Type B pancreatic cell (in vitro differentiated cells): Measurements from ENCODE around the gene MAP2K2. TPM values are rescaled to one million over a fixed set of nuclear protein-coding genes. Genes with fewer than 3 reads are reported as not detected.
A peak's percentile ranks its signal among the peaks of the same experiment; 100 is the strongest.

Experiments
- DNase-seq: peaks from one replicate; pipeline ENCODE4 v3.0.0; 2021; ENCODE audit warnings: mixed read lengths; ENCODE audit not compliant: unreplicated experiment; ENCODE audit errors: extremely low spot score
- H3K27ac Mint-ChIP-seq: 2 replicates; pipeline ENCODE4 v1.8.0; 2021; ENCODE audit warnings: mild to moderate bottlenecking, mixed read lengths
- H3K27me3 Mint-ChIP-seq: 2 replicates; pipeline ENCODE4 v1.8.0; 2021; ENCODE audit warnings: mixed read lengths
- H3K36me3 Mint-ChIP-seq: 2 replicates; pipeline ENCODE4 v1.8.0; 2021; ENCODE audit warnings: mixed read lengths
- H3K4me1 Mint-ChIP-seq: one replicate; pipeline ENCODE4 v1.8.0; 2021; ENCODE audit warnings: mixed read lengths; ENCODE audit not compliant: unreplicated experiment
- H3K4me3 Mint-ChIP-seq: 2 replicates; pipeline ENCODE4 v1.8.0; 2021; ENCODE audit warnings: mild to moderate bottlenecking, mixed read lengths
- H3K9me3 Mint-ChIP-seq: 2 replicates; pipeline ENCODE4 v1.8.0; 2021; ENCODE audit warnings: mixed read lengths
- total RNA-seq: library from RNA; stranded (reverse); gene quantifications from 2 replicates; pipeline ENCODE4 v1.2.1, GENCODE V29; 2021; ENCODE audit warnings: low replicate concordance
- TF ChIP-seq, protein P1 (sequence below): fragments of 200-600 bp; sonication (generic); conservative IDR thresholded peaks from 2 replicates; pipeline ENCODE4 v1.5.0; 2021; ENCODE audit warnings: antibody characterized with exemption, mild to moderate bottlenecking

MAP2K2 gene
- total RNA-seq, 1 donor from 2014 or later: 144 TPM

DNA sequence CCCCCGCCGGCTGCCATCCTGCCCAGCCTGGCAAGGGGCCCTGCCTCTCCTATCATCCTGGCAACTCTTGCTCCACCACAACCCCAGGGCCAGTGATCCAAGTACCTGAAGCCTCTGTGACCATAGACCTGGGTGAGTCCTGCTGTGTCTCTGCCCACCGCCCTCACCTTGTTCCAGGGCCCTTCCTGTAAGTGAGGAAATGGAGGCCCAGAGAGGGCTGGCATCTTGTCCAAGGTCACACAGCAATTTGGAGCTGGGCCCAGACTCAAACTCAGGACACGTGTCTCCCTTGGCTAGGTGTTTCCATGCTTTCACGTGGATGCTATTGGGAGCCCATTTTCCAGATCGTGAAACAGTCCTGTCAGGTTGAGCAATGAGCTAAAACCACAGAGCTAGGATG is 33.2 kb upstream of the MAP2K2 start:
- H3K36me3 Mint-ChIP-seq: no peaks in the 10 kb centered on the region
- H3K27ac Mint-ChIP-seq: no peak overlapping the region
- no peaks in the 10 kb centered on the region for H3K9me3 Mint-ChIP-seq
- H3K4me3 Mint-ChIP-seq: no peak overlapping the region
- no peak for DNase-seq
- TF ChIP-seq, protein P1, sequence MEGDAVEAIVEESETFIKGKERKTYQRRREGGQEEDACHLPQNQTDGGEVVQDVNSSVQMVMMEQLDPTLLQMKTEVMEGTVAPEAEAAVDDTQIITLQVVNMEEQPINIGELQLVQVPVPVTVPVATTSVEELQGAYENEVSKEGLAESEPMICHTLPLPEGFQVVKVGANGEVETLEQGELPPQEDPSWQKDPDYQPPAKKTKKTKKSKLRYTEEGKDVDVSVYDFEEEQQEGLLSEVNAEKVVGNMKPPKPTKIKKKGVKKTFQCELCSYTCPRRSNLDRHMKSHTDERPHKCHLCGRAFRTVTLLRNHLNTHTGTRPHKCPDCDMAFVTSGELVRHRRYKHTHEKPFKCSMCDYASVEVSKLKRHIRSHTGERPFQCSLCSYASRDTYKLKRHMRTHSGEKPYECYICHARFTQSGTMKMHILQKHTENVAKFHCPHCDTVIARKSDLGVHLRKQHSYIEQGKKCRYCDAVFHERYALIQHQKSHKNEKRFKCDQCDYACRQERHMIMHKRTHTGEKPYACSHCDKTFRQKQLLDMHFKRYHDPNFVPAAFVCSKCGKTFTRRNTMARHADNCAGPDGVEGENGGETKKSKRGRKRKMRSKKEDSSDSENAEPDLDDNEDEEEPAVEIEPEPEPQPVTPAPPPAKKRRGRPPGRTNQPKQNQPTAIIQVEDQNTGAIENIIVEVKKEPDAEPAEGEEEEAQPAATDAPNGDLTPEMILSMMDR: no peak
- H3K27me3 Mint-ChIP-seq: peaks cover 15% of the 10 kb centered on the region
- H3K4me1 Mint-ChIP-seq: no peaks in the 10 kb centered on the region

DNA sequence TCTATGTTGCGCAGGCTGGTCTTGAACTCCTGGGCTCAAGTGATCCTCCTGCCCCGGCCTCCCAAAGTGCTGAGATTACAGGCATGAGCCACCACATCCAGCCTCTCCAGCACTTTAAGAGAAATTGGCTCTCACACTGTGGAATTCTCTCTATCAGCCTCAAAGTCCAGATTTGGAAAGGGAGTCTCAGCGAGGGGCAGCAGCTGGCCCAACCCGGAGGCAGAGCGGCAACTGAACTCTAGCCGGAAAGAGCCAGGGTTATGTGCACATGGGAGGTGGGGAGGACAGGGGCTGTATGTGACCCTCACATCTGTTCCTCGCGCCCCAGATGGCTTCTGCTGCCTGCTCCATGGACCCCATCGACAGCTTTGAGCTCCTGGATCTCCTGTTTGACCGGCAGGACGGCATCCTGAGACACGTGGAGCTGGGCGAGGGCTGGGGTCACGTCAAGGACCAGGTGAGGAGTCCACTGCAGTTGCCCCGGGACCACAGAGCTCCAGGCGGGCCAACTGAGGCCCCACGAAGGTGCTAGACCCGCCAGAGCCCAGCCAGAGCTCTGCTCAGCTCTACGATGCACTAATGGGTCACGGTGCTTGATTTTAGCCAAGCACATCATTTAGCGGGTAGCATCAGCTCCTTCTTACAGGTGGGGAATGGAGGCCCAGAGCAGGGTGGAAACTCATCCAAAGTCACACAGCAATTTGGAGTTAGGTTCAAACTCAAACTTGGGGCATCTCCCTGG is 30.8 kb upstream of the MAP2K2 start:
- no peak overlapping the region for H3K27ac Mint-ChIP-seq
- DNase-seq: no peak
- no peaks in the 10 kb centered on the region for H3K9me3 Mint-ChIP-seq
- peaks cover 20% of the 10 kb centered on the region for H3K27me3 Mint-ChIP-seq
- H3K4me3 Mint-ChIP-seq: no peak overlapping the region
- TF ChIP-seq, protein P1: no peak
- no peaks in the 10 kb centered on the region for H3K36me3 Mint-ChIP-seq
- H3K4me1 Mint-ChIP-seq: no peaks in the 10 kb centered on the region

DNA sequence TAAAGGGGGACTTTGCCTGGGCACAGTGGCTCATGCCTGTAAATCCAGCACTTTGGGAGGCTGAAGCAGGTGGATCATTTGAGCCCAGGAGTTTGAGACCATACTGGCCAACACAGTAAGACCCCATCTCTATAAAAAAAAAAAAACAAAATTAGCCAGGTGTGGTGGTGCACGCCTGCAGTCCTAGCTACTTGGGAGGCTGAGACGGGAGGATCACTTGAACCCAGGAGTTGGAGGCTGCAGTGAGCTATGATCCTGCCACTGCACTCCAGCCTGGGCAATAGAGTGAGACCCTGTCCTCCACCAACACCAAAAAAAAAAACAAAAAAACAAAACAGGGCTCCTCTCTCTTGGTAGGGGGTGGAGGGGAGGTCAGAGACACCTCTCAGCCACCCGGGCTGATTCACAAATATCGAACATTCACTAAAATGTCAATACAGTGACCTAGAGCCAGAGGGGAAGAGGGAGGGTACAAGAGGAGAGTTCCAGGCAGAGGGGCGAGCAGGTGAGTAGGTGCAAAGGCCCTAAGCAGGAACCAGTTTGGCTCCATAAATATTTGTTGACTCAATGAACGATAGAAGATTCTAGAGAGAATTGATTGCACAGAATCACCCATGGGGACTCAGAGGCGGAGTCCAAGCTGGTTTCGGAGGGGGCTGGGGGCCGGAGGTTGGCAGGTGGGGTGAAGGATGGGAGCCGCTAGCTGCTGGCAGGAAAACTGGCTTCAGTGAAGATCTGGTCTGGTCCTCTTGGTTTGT is 28.5 kb upstream of the MAP2K2 start:
- H3K27ac Mint-ChIP-seq: no peak overlapping the region
- peaks cover 25% of the 10 kb centered on the region for H3K27me3 Mint-ChIP-seq
- TF ChIP-seq, protein P1: no peak

DNA sequence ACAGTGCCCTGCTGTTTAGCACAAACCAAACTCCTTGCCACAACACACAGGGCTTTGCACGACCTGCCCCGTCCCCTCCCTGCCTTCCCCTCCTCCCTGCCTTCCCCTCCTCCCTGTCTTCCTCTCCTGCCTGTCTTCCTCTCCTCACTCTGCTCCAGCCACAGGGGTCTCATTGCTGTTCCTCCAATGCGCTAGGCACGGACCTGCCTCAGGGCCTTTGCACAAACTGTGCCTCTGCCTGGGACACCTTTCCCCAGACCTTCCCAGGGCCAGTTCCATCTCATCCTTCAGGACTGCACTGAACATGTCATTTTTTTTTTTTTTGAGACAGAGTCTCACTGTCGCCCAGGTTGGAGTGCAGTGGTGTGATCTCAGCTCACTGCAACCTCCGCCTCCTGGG is 27.7 kb upstream of the MAP2K2 start:
- TF ChIP-seq, protein P1: no peak
- H3K27ac Mint-ChIP-seq: no peak overlapping the region
- no peaks in the 10 kb centered on the region for H3K4me1 Mint-ChIP-seq
- H3K9me3 Mint-ChIP-seq: no peaks in the 10 kb centered on the region
- no peak for DNase-seq
- no peaks in the 10 kb centered on the region for H3K36me3 Mint-ChIP-seq
- peaks cover 30% of the 10 kb centered on the region for H3K27me3 Mint-ChIP-seq
- H3K4me3 Mint-ChIP-seq: no peak overlapping the region

More for the DNA sequence above, 28.5 kb upstream of the MAP2K2 start:
- no peaks in the 10 kb centered on the region for H3K4me1 Mint-ChIP-seq
- no peak overlapping the region for H3K4me3 Mint-ChIP-seq
- H3K36me3 Mint-ChIP-seq: no peaks in the 10 kb centered on the region
- no peak for DNase-seq
- no peaks in the 10 kb centered on the region for H3K9me3 Mint-ChIP-seq

DNA sequence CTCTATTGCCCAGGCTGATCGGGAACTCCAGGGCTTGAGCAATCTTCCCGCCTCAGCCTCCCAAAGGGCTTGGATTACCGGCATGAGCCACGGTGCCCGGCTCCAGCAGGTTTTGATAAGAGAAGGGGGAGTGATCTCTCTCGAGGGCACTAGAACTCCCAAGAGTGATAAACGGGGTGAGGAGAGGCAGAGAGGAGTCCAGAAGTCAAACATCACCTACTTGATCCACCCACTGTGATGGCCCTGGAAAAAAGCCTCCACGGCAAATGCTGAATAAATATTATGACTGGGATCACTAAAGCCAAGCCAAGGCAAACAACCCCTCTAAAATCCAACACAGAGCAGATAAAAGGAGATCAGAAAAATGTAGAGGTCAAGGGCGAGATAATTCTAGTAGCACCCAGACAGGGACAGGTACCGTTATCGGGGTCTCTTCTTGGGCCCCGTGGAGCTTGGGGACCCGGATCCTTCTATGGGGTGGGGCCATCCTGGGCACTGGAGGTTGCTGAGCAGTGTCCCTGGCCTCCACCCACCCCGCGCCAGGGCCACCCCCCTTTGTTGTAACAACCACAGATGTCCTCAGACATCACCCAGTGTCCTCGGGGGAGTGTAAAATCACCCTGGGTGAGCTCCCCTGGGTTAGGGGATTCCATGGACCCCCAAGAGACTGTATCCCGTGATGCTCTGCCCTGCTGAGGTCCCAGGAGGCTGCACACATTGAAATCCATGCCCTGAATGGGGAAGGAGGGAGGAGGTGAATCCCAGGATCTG is 25.8 kb upstream of the MAP2K2 start:
- Mint-ChIP-seq H3K9me3 (no peaks in the 10 kb centered on the region), H3K27me3 (peaks cover 32% of the 10 kb centered on the region), H3K4me3 (no peak overlapping the region), H3K36me3 (no peaks in the 10 kb centered on the region), H3K4me1 (no peaks in the 10 kb centered on the region), H3K27ac (peak overlapping the region; percentile 15)
- TF ChIP-seq, protein P1: no peak
- no peak for DNase-seq
